HepG2 (cell line): ENCODE measurements around the gene CENPO. TPM values are rescaled to one million over a fixed set of nuclear protein-coding genes. Genes with fewer than 3 reads are reported as not detected.
A peak's percentile ranks its signal among the peaks of the same experiment; 100 is the strongest.

Experiments used
- ATAC-seq: fragments of 200-7000 bp; cut with Tn5 transposase; 3 replicates; pipeline ENCODE4 v1.9.1; 2020; ENCODE audit warnings: mild to moderate bottlenecking, moderate library complexity
- BruUV-seq: library from RNA; stranded (reverse); fragments of 400-500 nt; replicated peaks from 2 replicates; lab custom pipeline; 2021; lab: Mats Ljungman, UMichigan
- CTCF ChIA-PET: fragments of 300-600 bp; formaldehyde crosslinking; extraction: SDS; loops from one replicate; lab custom pipeline; 2021; ENCODE audit warnings: low total read pairs, inconsistent platforms, low intra/inter-chr PET ratio; lab: Yijun Ruan, JAX
- POLR2A ChIA-PET: fragments of 350-600 bp; sonication (Branson Sonifier 250); formaldehyde crosslinking; loops from one replicate; lab custom pipeline; 2020; ENCODE audit warnings: antibody characterized with exemption, inconsistent platforms; lab: Yijun Ruan, JAX
- DNase-seq: peaks from one replicate; pipeline ENCODE4 v3.0.0-alpha.2; 2015; ENCODE audit warnings: low spot score
- FAIRE-seq: peaks from 3 replicates; lab custom pipeline; 2011; peaks lifted over from hg19 to GRCh38; lab: Jason Lieb, UNC
- H2AFZ ChIP-seq: one replicate; pipeline ENCODE4 v1.6.1; 2011; ENCODE audit warnings: low read length, inconsistent platforms
- H3K27ac ChIP-seq: fragments of 300-600 bp; 3 replicates; pipeline ENCODE4 v1.8.0; 2011; ENCODE audit warnings: mixed run types, mild to moderate bottlenecking, mixed read lengths, low read length, inconsistent platforms; ENCODE audit not compliant: insufficient read depth; ENCODE audit errors: extremely low read length
- H3K27me3 ChIP-seq, 2 experiments: fragments of 200-600 bp in 1 of 2; 2 replicates in 1 of 2; 3 replicates in 1 of 2; pipeline versions ENCODE4 v1.6.0 to v1.8.0; 2011; ENCODE audit warnings: low read length in 2 of 2, mild to moderate bottlenecking in 2 of 2, moderate library complexity in 2 of 2, inconsistent platforms in 1 of 2; ENCODE audit not compliant: insufficient read depth in 2 of 2, control insufficient read depth in 1 of 2
- H3K36me3 ChIP-seq, 2 experiments: fragments of 200-600 bp in 1 of 2; replicated peaks in 1 of 2; 2 replicates in 1 of 2; 3 replicates in 1 of 2; pipeline versions ENCODE4 v1.5.1 to v1.8.0; 2011; ENCODE audit warnings: low read length in 2 of 2, inconsistent platforms in 1 of 2; ENCODE audit not compliant: insufficient read depth in 2 of 2, control insufficient read depth in 1 of 2
- H3K4me1 ChIP-seq: 2 replicates; pipeline ENCODE4 v1.5.1; 2012; ENCODE audit warnings: low read length, inconsistent platforms; ENCODE audit not compliant: insufficient read depth
- H3K4me2 ChIP-seq: 2 replicates; pipeline ENCODE4 v1.6.0; 2011; ENCODE audit warnings: low read depth, low read length, inconsistent platforms
- H3K4me3 ChIP-seq, 3 experiments: fragments of 200-600 bp in 1 of 3; sonication (generic), shearing (Covaris generic) in 1 of 3; replicated peaks in 1 of 3; 2 replicates each; pipeline ENCODE4 v1.5.1; 2011 to 2016; ENCODE audit warnings: low read length in 3 of 3, inconsistent platforms in 2 of 3, low read depth in 2 of 3, mild to moderate bottlenecking in 2 of 3, control low read depth in 1 of 3, mixed read lengths in 1 of 3; ENCODE audit not compliant: insufficient read depth in 1 of 3
- H3K79me2 ChIP-seq: one replicate; pipeline ENCODE4 v1.6.1; 2011; ENCODE audit warnings: low read length, inconsistent platforms; ENCODE audit not compliant: insufficient read depth
- H3K9ac ChIP-seq: 2 replicates; pipeline ENCODE4 v1.6.0; 2011; ENCODE audit warnings: mild to moderate bottlenecking, low read depth, low read length, inconsistent platforms; ENCODE audit not compliant: insufficient read depth
- H3K9me3 ChIP-seq: 2 replicates; pipeline ENCODE4 v1.5.1; 2012; ENCODE audit warnings: mild to moderate bottlenecking, low read length
- H4K20me1 ChIP-seq: 2 replicates; pipeline ENCODE4 v1.6.0; 2011; ENCODE audit warnings: inconsistent platforms, mild to moderate bottlenecking, low read length, moderate library complexity; ENCODE audit not compliant: insufficient read depth
- AHR ChIP-seq: IDR thresholded peaks from 2 replicates; pipeline ENCODE4 v1.6.1; 2018; ENCODE audit warnings: missing genetic modification reagents, missing compliant biosample characterization
- GATAD1 ChIP-seq: IDR thresholded peaks from 2 replicates; pipeline ENCODE4 v1.6.1; 2016; ENCODE audit warnings: missing genetic modification reagents, missing compliant biosample characterization
- MXD1 ChIP-seq: sonication (generic); formaldehyde crosslinking; IDR thresholded peaks from 2 replicates; pipeline ENCODE4 v1.4.0; 2020; ENCODE audit warnings: mild to moderate bottlenecking, missing genetic modification reagents
- NCOA5 ChIP-seq: sonication (generic); formaldehyde crosslinking; IDR thresholded peaks from 2 replicates; pipeline ENCODE4 v1.4.0; 2020; ENCODE audit warnings: missing genetic modification reagents
- RARG ChIP-seq: sonication (generic); formaldehyde crosslinking; IDR thresholded peaks from 2 replicates; pipeline ENCODE4 v1.4.0; 2020; ENCODE audit warnings: low read depth, mild to moderate bottlenecking, missing genetic modification reagents
- SOX13 ChIP-seq, 3 experiments: fragments of 450-650 bp in 1 of 3; sonication (generic) in 1 of 3; formaldehyde crosslinking in 1 of 3; IDR thresholded peaks in 2 of 3; conservative IDR thresholded peaks in 1 of 3; 2 replicates each; pipeline versions ENCODE4 v1.5.0 to v1.6.1; 2016 to 2020; ENCODE audit warnings: antibody characterized with exemption in 1 of 3, mild to moderate bottlenecking in 1 of 3, missing compliant biosample characterization in 1 of 3, missing genetic modification reagents in 1 of 3, moderate library complexity in 1 of 3
- THAP9 ChIP-seq: sonication (generic); formaldehyde crosslinking; IDR thresholded peaks from 2 replicates; pipeline ENCODE4; 2020; ENCODE audit warnings: missing genetic modification reagents, mild to moderate bottlenecking, borderline replicate concordance
- ZFP82 ChIP-seq: sonication (generic); formaldehyde crosslinking; IDR thresholded peaks from 2 replicates; pipeline ENCODE4 v1.5.1; 2020; ENCODE audit warnings: mild to moderate bottlenecking, missing genetic modification reagents, borderline replicate concordance
- ZNF235 ChIP-seq: sonication (generic); formaldehyde crosslinking; IDR thresholded peaks from 2 replicates; pipeline ENCODE4 v1.8.1; 2023; ENCODE audit warnings: mild to moderate bottlenecking, missing genetic modification reagents, borderline replicate concordance
- ZNF451 ChIP-seq: sonication (generic); formaldehyde crosslinking; IDR thresholded peaks from 2 replicates; pipeline ENCODE4 v1.5.0; 2020; ENCODE audit warnings: mild to moderate bottlenecking, missing genetic modification reagents
- ZNF550 ChIP-seq: sonication (generic); formaldehyde crosslinking; IDR thresholded peaks from 2 replicates; pipeline ENCODE4 v1.4.0; 2020; ENCODE audit warnings: mild to moderate bottlenecking, missing genetic modification reagents, borderline replicate concordance
- ZNF552 ChIP-seq: sonication (generic); formaldehyde crosslinking; IDR thresholded peaks from 2 replicates; pipeline ENCODE4 v1.9.0; 2022; ENCODE audit warnings: missing genetic modification reagents, mild to moderate bottlenecking, borderline replicate concordance
- ZNF639 ChIP-seq: conservative IDR thresholded peaks from 2 replicates; pipeline ENCODE4 v1.6.1; 2018; ENCODE audit warnings: missing genetic modification reagents
- ZNF704 ChIP-seq: sonication (generic); formaldehyde crosslinking; IDR thresholded peaks from 2 replicates; pipeline ENCODE4 v1.8.1; 2023; ENCODE audit warnings: mild to moderate bottlenecking, inconsistent platforms, moderate library complexity, missing genetic modification reagents, borderline replicate concordance
- ZSCAN22 ChIP-seq: sonication (generic); formaldehyde crosslinking; IDR thresholded peaks from 2 replicates; pipeline ENCODE4 v1.4.0; 2020; ENCODE audit warnings: mild to moderate bottlenecking, missing genetic modification reagents
- WGBS: methylation state at CpG from one replicate; pipeline ENCODE4 v1.1.6; 2017; ENCODE audit warnings: low lambda C conversion rate; 5-methylcytosine and 5-hydroxymethylcytosine counted together
- in situ Hi-C: cut with HindIII; loops from 2 replicates; pipeline ENCODE4 v1.10.0; 2017; ENCODE audit warnings: low pct_unique_long_range_greater_than_20kb; ENCODE audit not compliant: extremely low pct_ligation_motif_present
- intact Hi-C: fragments of 100-400 bp; cut with micrococcal nuclease; formaldehyde crosslinking; loops from one replicate; pipeline ENCODE4 v1.10.0; 2022; ENCODE audit not compliant: unreplicated experiment
- polyA plus RNA-seq, 8 experiments: library from polyadenylated mRNA; depleted of rRNA in 3 of 8; stranded (reverse) in 7 of 8; unstranded in 1 of 8; fragments of >200 nt; fragmentation: Illumina TruSeq in 4 of 8; extraction: Trizol in 4 of 8; gene quantifications; 2 replicates each; pipeline versions ENCODE4 v1.2.1 to v1.2.3, GENCODE V29; 2011 to 2016; ENCODE audit warnings: low read depth in 4 of 8, missing spikeins in 1 of 8, mixed read lengths in 1 of 8; ENCODE audit not compliant: insufficient read depth in 1 of 8
- total RNA-seq, 5 experiments: library from RNA; depleted of rRNA; stranded (reverse); fragments of >200 nt; fragmentation: Illumina TruSeq; extraction: Trizol; gene quantifications; 2 replicates each; pipeline ENCODE4 v1.2.3, GENCODE V29; 2016; ENCODE audit warnings: low read depth in 1 of 5

The CENPO gene
- total and polyA plus RNA-seq, 2 of the 13 experiments (the other 11 are each of a cell fraction or from before 2014, with no cell fraction given) = 19.7 to 35.5 TPM

GRCh38 chr2:24792874-24793760 is at the start of gene CENPO, which contains the start of gene PTRHD1 (continued):
- TF ChIP-seq ZNF235 (CRISPR knock-in tag) (peak; percentile 96), NCOA5 (CRISPR knock-in tag) (no peak), ZNF639 (CRISPR knock-in tag) (peak; percentile 90), ZNF550 (no peak; the same call in 1 of the 2 replicates), GATAD1 (CRISPR knock-in tag) (peak; percentile 94), ZSCAN22 (CRISPR knock-in tag) (no peak), AHR (CRISPR knock-in tag) (peak; percentile 97), ZNF451 (CRISPR knock-in tag) (peak; percentile 77; the same call in 1 of the 2 replicates), ZFP82 (CRISPR knock-in tag) (peak; percentile 89; the same call in 1 of the 2 replicates), ZNF552 (CRISPR knock-in tag) (no peak), RARG (CRISPR knock-in tag) (0 out of 2 replicates have a peak, but pooled peaks have one; percentile 79)

GRCh38 chr2:24743924-24744323 is 49.3 kb upstream of the CENPO start:
- 97% methylated on average over 3 of the region's 3 CpGs for WGBS
- Histone ChIP-seq H3K79me2 (no peaks in the 10 kb centered on the region), H4K20me1 (no peaks in the 10 kb centered on the region), H3K36me3 (peaks cover 1 to 13% of the 10 kb centered on the region in 2 experiments; a peak in 2 of 5 replicates), H3K9me3 (no peaks in the 10 kb centered on the region), H2AFZ (no peak overlapping the region), H3K4me2 (no peak overlapping the region), H3K4me3 (no peak overlapping the region), H3K4me1 (no peaks in the 10 kb centered on the region)
- no peak for FAIRE-seq
- BruUV-seq = no TSS peak
- in situ Hi-C loops = no loop called here
- no peak for ATAC-seq
- no peak for DNase-seq
- TF ChIP-seq MXD1 (CRISPR knock-in tag) (no peak), SOX13 (IDR thresholded peaks at IDR 0.05) (no peak), SOX13 (CRISPR knock-in tag; conservative IDR thresholded peaks at IDR 0.05 in 1 of 2, IDR thresholded peaks at IDR 0.05 in 1 of 2) (no peak), THAP9 (CRISPR knock-in tag) (no peak), ZNF704 (CRISPR knock-in tag) (no peak)
- TF ChIP-seq, all 625 proteins: peak for 0
- intact Hi-C loops = no loop called here
- CTCF ChIA-PET = no interaction called here
- no peak overlapping the region for H3K27ac ChIP-seq
- POLR2A ChIA-PET = no interaction called here
- H3K27me3 ChIP-seq = no peaks in the 10 kb centered on the region
- H3K9ac ChIP-seq = no peak overlapping the region
